GM12878 (cell line): ENCODE measurements around the gene ZCCHC3. TPM values are rescaled to one million over a fixed set of nuclear protein-coding genes. Genes with fewer than 3 reads are reported as not detected.

Experiments
- ATAC-seq: fragments of 200-7000 bp; cut with Tn5 transposase; 3 replicates; pipeline ENCODE4 v1.9.1; 2020; ENCODE audit warnings: mild to moderate bottlenecking, moderate library complexity
- BruUV-seq: library from RNA; stranded (reverse); fragments of 400-500 nt; replicated peaks from 2 replicates; lab custom pipeline; 2021; lab: Mats Ljungman, UMichigan
- CTCF ChIA-PET: fragments of 300-600 bp; sonication (Branson Sonifier 250); formaldehyde crosslinking; extraction: SDS; loops from one replicate; lab custom pipeline; 2021; ENCODE audit warnings: inconsistent platforms; lab: Yijun Ruan, JAX
- POLR2A ChIA-PET: fragments of 350-600 bp; formaldehyde crosslinking; extraction: SDS; loops from one replicate; lab custom pipeline; 2021; ENCODE audit warnings: inconsistent platforms; lab: Charles Lee
- RAD21 ChIA-PET: fragments of 300-600 bp; sonication (Branson Sonifier 250); formaldehyde crosslinking; loops from one replicate; lab custom pipeline; 2023; ENCODE audit warnings: antibody characterized with exemption; ENCODE audit not compliant: unreplicated experiment; lab: Charles Lee
- SMC1A ChIA-PET: fragments of 300-600 bp; sonication (Branson Sonifier 250); formaldehyde crosslinking; loops from one replicate; lab custom pipeline; 2023; ENCODE audit not compliant: unreplicated experiment, uncharacterized antibody; lab: Charles Lee
- DNase-seq: peaks from one replicate; pipeline ENCODE4 v3.0.0-alpha.2; 2011; ENCODE audit warnings: low read depth, low spot score
- FAIRE-seq: peaks from 3 replicates; lab custom pipeline; 2011; peaks lifted over from hg19 to GRCh38; lab: Jason Lieb, UNC
- H2AFZ ChIP-seq: 2 replicates; pipeline ENCODE4 v1.6.0; 2011; ENCODE audit warnings: low read depth, low read length, control low read depth; ENCODE audit not compliant: control insufficient read depth
- H3K27ac ChIP-seq: 2 replicates; pipeline ENCODE4 v1.5.1; 2011; ENCODE audit warnings: control low read depth; ENCODE audit not compliant: control insufficient read depth, insufficient read depth
- H3K27me3 ChIP-seq, 2 experiments: replicated peaks in 1 of 2; 2 replicates each; pipeline versions ENCODE4 v1.6.0 to v1.6.1; 2011; ENCODE audit warnings: low read length in 1 of 2; ENCODE audit not compliant: control insufficient read depth in 2 of 2, insufficient read depth in 2 of 2
- H3K36me3 ChIP-seq, 2 experiments: 2 replicates each; pipeline ENCODE4 v1.5.1; 2011; ENCODE audit warnings: low read length in 1 of 2; ENCODE audit not compliant: control insufficient read depth in 2 of 2, insufficient read depth in 2 of 2
- H3K4me1 ChIP-seq: 2 replicates; pipeline ENCODE4 v1.6.1; 2011; ENCODE audit warnings: mild to moderate bottlenecking, low read length, moderate library complexity, mixed read lengths; ENCODE audit not compliant: control insufficient read depth, insufficient read depth
- H3K4me2 ChIP-seq: 2 replicates; pipeline ENCODE4 v1.6.0; 2011; ENCODE audit warnings: control low read depth; ENCODE audit not compliant: control insufficient read depth, insufficient read depth
- H3K4me3 ChIP-seq: fragments of 200-600 bp; sonication (generic); 2 replicates; pipeline ENCODE4 v1.5.1; 2016
- H3K79me2 ChIP-seq: 2 replicates; pipeline ENCODE4 v1.6.0; 2011; ENCODE audit warnings: low read length; ENCODE audit not compliant: control insufficient read depth, insufficient read depth
- H3K9ac ChIP-seq: 2 replicates; pipeline ENCODE4 v1.8.0; 2011; ENCODE audit warnings: low read length, control low read depth, mixed read lengths; ENCODE audit not compliant: control insufficient read depth, insufficient read depth
- H3K9me3 ChIP-seq: replicated peaks from 3 replicates; pipeline ENCODE4 v1.5.1; 2011; ENCODE audit warnings: mild to moderate bottlenecking, low read length; ENCODE audit not compliant: control insufficient read depth, insufficient read depth
- H4K20me1 ChIP-seq: 2 replicates; pipeline ENCODE4 v1.6.0; 2011; ENCODE audit not compliant: control insufficient read depth, insufficient read depth
- ASH2L ChIP-seq: fragments of 300-600, 200-600 bp; sonication (generic); IDR thresholded peaks from 2 replicates; pipeline ENCODE4 v1.6.1; 2017; ENCODE audit warnings: low read depth, mild to moderate bottlenecking, borderline replicate concordance
- CEBPB ChIP-seq, 2 experiments: fragments of 150-350 bp in 1 of 2; IDR thresholded peaks; 2 replicates each; pipeline ENCODE4 v1.6.1; 2012 to 2014; ENCODE audit warnings: low read depth in 2 of 2, low read length in 2 of 2, borderline replicate concordance in 1 of 2, inconsistent platforms in 1 of 2
- CUX1 ChIP-seq: IDR thresholded peaks from 2 replicates; pipeline ENCODE4 v1.6.1; 2012; ENCODE audit warnings: improper control_type of control experiment, low read depth, low read length; ENCODE audit not compliant: insufficient replicate concordance
- EP300 ChIP-seq, 2 experiments: fragments of 150-350 bp in 1 of 2; IDR thresholded peaks; 2 replicates each; pipeline ENCODE4 v1.6.1; 2011 to 2012; ENCODE audit warnings: low read depth in 2 of 2, low read length in 2 of 2, borderline replicate concordance in 1 of 2, improper control_type of control experiment in 1 of 2, inconsistent platforms in 1 of 2; ENCODE audit not compliant: control insufficient read depth in 1 of 2
- MLLT1 ChIP-seq: fragments of 450-650 bp; IDR thresholded peaks from 2 replicates; pipeline ENCODE4 v1.6.1; 2016; ENCODE audit warnings: mild to moderate bottlenecking
- NKRF ChIP-seq: fragments of 450-650 bp; conservative IDR thresholded peaks from 2 replicates; pipeline ENCODE4 v1.6.1; 2017; ENCODE audit warnings: mild to moderate bottlenecking, moderate library complexity
- PML ChIP-seq: IDR thresholded peaks from 2 replicates; pipeline ENCODE4 v1.6.1; 2012; ENCODE audit warnings: low read length, inconsistent platforms
- RFX5 ChIP-seq: IDR thresholded peaks from 2 replicates; pipeline ENCODE4 v1.6.1; 2011; ENCODE audit warnings: low read depth, low read length, improper control_type of control experiment
- SIX5 ChIP-seq: IDR thresholded peaks from 2 replicates; pipeline ENCODE4 v1.6.1; 2011; ENCODE audit warnings: mild to moderate bottlenecking, low read depth, low read length, moderate library complexity; ENCODE audit not compliant: severe bottlenecking
- SMAD1 ChIP-seq: fragments of 450-650 bp; IDR thresholded peaks from 2 replicates; pipeline ENCODE4 v1.6.1; 2018; ENCODE audit warnings: mild to moderate bottlenecking, low read depth; ENCODE audit not compliant: partially characterized antibody
- TAF1 ChIP-seq: IDR thresholded peaks from 2 replicates; pipeline ENCODE4 v1.6.1; 2011; ENCODE audit warnings: mild to moderate bottlenecking, low read depth, low read length, borderline replicate concordance
- TBL1XR1 ChIP-seq: IDR thresholded peaks from 2 replicates; pipeline ENCODE4 v1.6.1; 2012; ENCODE audit warnings: low read depth, low read length, improper control_type of control experiment
- WRNIP1 ChIP-seq: IDR thresholded peaks from 2 replicates; pipeline ENCODE4 v1.6.1; 2011; ENCODE audit warnings: low read depth, low read length, improper control_type of control experiment, borderline replicate concordance
- WGBS: methylation state at CpG from one replicate; pipeline ENCODE4 v1.1.6; 2016; ENCODE audit warnings: low lambda C conversion rate; ENCODE audit not compliant: insufficient replicate concordance, insufficient coverage; ENCODE audit errors: missing lambda C conversion rate; 5-methylcytosine and 5-hydroxymethylcytosine counted together
- in situ Hi-C: fragments of 300-500 bp; cut with MboI; formaldehyde crosslinking; loops from 9 replicates; pipeline ENCODE4 v1.14.3; 2018; ENCODE audit warnings: mixed read lengths
- intact Hi-C: fragments of 100-400 bp; cut with micrococcal nuclease; formaldehyde crosslinking; loops from one replicate; pipeline ENCODE4 v1.14.2; 2022; ENCODE audit not compliant: unreplicated experiment
- polyA plus RNA-seq, 11 experiments: library from polyadenylated mRNA; depleted of rRNA in 4 of 11; unstranded in 6 of 11; stranded (reverse) in 5 of 11; fragments of >200 nt; fragmentation: Nextera tagmentation in 4 of 11; fragmentation: Illumina TruSeq in 1 of 11; extraction: Ambion mirVana in 4 of 11; extraction: Trizol in 1 of 11; gene quantifications; 1 replicate in 1 of 11; 2 replicates in 10 of 11; pipeline versions ENCODE4 v1.2.1 to v1.2.3, GENCODE V29; 2011 to 2016; ENCODE audit warnings: inconsistent platforms in 2 of 11, missing spikeins in 2 of 11, low read depth in 1 of 11
- total RNA-seq, 4 experiments: library from RNA; depleted of rRNA in 3 of 4; stranded (reverse); fragments of >200 nt in 3 of 4; fragmentation: Illumina TruSeq in 1 of 4; extraction: Trizol in 1 of 4; gene quantifications; 2 replicates each; pipeline versions ENCODE4 v1.2.1 to v1.2.3, GENCODE V29; 2013 to 2021

ZCCHC3 gene
- total and polyA plus RNA-seq, 10 of the 15 experiments (the other 5 are each of a cell fraction or from before 2014, with no cell fraction given), result 5.3 to 36.1 (median 17.2) TPM

GRCh38 chr20:312067-312466 lies 14.7 kb downstream of the ZCCHC3 start:
- in situ Hi-C loops, result no loop called here
- TF ChIP-seq MLLT1 (no peak), TBL1XR1 (no peak), RFX5 (no peak), SMAD1 (no peak), NKRF (no peak), SIX5 (no peak), TAF1 (no peak), EP300 (IDR thresholded peaks at IDR 0.05; ENCODE audit: borderline replicate concordance in 1 of 2, control insufficient read depth in 1 of 2, low read depth in 2 of 2, low read length in 2 of 2) (no peak), CEBPB (IDR thresholded peaks at IDR 0.05; ENCODE audit: borderline replicate concordance in 1 of 2, low read depth in 2 of 2, low read length in 2 of 2) (no peak), CUX1 (no peak), WRNIP1 (no peak), ASH2L (no peak), PML (no peak)

More at GRCh38 chr20:312067-312466, 14.7 kb downstream of the ZCCHC3 start:
- H3K79me2 ChIP-seq, result no peaks in the 10 kb centered on the region
- ChIA-PET CTCF (no interaction called here), RAD21 (no interaction called here), POLR2A (interaction anchor here (1.0 kb wide), 1 partner anchor 10 kb away, joined by 4 read pairs; no protein-coding TSS in a partner anchor), SMC1A (interaction anchor here (0.9 to 2.5 kb wide), 4 partner anchors 9 to 15 kb away, joined by 3 to 8 read pairs (median 4); partner anchors contain the start of genes SOX12 and ZCCHC3)
- no peak overlapping the region for H3K27ac ChIP-seq
- no peak overlapping the region for H3K4me2 ChIP-seq
- H3K36me3 ChIP-seq, result no peaks in the 10 kb centered on the region
- BruUV-seq, result no TSS peak
- peaks cover 4% of the 10 kb centered on the region; the same call in 1 of the 2 replicates for H3K4me1 ChIP-seq
- no peak overlapping the region for H2AFZ ChIP-seq
- H3K9ac ChIP-seq, result no peak overlapping the region
- no peak overlapping the region for H3K4me3 ChIP-seq
- H3K9me3 ChIP-seq, result no peaks in the 10 kb centered on the region
- DNase-seq, result no peak
- FAIRE-seq, result no peak
- no peaks in the 10 kb centered on the region for H3K27me3 ChIP-seq
- no peaks in the 10 kb centered on the region for H4K20me1 ChIP-seq
- 98% methylated on average over 8 of the region's 8 CpGs for WGBS
- intact Hi-C loops, result no loop called here
- ATAC-seq, result no peak
